Activated CD8-positive, alpha-beta memory T cell treated with anti-CD3 and anti-CD28 coated beads, Interleukin-2, amount 50 U/mL, for 4 hours (primary cell): ENCODE measurements around the gene PLCB1.
"Not testable (repeated sequence)": the region's sequence is repeated elsewhere in the genome, so short reads cannot be mapped to it uniquely, and the experiment has no call there.

Source experiments
- DNase-seq: peaks from one replicate; pipeline ENCODE4 v3.0.0-alpha.2; 2020

Gene PLCB1

GRCh38 chr20:8414586-8415274, 282.7 kb downstream of the PLCB1 start:
- DNase-seq, result no peak

DNA sequence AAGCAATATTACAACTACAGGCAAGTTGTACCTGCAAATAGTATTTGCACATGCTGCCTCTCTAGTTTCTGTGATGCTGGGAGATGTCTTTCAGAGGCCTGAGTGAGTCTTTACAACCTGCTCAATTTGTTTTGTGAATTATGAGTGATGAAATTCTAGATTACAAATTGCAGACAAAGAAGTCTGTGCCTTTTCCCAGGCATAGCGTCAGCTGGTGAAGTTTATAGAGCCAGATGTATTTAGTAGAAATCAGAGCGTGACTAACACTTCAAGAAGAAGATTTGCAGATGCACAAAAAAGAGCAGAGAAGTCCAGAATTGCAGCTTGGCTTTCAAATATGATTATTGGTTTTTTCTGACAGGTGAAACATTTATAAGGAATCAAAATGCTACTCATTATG, 289.9 kb downstream of the PLCB1 start:
- no peak for DNase-seq

GRCh38 chr20:8423482-8423881, 291.4 kb downstream of the PLCB1 start:
- DNase-seq, result no peak

- DNase-seq, result no peak
Observed at GRCh38 chr20:8424010-8424409, 291.9 kb downstream of the PLCB1 start.

DNA sequence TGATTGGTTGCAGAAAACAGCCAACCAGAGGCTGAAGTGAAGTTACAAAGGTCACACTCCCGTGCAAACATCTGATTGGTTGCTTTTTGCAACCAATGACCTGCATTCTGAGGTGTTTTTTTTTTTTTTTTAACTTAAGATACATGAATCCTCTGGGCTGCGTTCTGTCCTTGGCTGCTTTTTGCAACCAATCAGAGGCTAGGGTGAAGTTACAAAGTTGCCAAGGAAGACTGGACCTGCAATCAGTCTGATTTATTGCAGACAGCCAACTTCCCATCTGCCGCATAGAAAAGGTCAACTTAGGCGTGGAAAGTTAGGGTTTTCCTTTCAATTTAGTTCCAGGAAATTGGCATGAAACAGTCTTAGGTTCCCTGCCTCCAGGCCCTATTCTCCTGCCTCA, 292.9 kb downstream of the PLCB1 start:
- DNase-seq, result no peak

GRCh38 chr20:8425802-8426201, 293.7 kb downstream of the PLCB1 start:
- no peak for DNase-seq

GRCh38 chr20:8427419-8428040, 295.5 kb downstream of the PLCB1 start:
- no peak for DNase-seq

DNA sequence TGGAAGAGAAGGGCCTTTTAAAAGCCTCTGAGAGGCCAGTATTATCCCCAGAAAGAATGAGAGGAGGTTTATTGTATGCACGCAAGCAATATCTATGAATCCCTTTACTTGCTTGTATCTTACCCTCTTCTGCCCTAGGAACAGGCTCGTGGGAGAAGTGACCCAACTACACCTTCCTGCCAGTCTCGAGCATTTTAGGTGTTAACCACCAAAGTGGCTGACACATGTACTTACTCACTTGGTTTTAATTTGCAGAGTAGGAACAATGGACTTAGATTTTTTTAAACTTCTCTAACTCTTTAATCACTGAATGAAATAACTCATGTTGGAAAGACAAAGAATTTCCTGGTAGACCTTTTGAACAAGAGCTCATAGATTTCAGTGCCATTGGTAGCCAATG, 296.9 kb downstream of the PLCB1 start:
- no peak for DNase-seq

DNA sequence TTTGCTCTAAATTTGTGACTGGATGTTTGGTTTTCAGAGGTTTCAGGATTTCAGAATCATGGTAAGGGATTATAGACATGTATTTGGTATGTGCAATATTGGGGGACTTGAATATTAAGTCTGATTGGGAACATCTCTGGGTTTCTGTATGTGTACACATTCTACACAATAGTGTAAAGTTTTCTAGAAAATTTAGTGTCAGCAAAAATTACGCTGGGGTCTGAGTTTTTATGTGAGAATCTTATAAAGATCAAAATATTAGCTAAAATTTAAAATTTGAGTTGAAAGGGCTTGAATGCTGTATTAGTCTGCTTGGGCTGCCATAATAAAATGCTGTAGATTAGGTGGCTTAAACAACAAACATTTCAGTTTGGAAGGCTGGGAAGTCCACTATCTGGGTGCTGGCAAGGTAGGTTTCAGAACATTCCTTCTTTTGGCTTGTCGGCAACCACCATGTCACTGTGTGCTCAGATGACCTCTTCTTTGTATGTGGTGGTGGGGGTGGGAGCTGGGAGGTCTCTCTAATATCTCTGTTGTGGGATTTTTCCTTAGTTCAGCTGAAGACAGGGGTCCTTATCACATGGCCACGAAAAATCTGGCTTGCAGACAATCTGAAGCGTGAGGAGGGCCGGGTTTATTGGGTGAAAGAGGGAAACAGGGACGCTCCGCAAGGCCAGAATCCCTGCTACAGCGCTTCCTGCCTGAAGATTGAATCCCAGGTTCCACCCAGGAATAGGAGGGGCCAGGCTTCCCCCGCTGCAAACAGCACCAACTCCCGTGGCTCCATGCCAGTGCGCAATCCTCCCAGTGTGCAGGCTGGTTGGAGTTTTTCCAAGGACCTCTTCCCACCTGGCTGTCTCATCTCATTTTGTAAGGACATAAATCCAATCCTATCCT, 299.7 kb downstream of the PLCB1 start:
- DNase-seq, result no peak

- DNase-seq, result no peak
Observed at GRCh38 chr20:8432435-8433148, 300.5 kb downstream of the PLCB1 start.

- no peak for DNase-seq
Observed at GRCh38 chr20:8433291-8433690, 301.2 kb downstream of the PLCB1 start.

GRCh38 chr20:8434326-8434876, 302.3 kb downstream of the PLCB1 start:
- DNase-seq, result no peak

- DNase-seq, result no peak
Observed at GRCh38 chr20:8435285-8436035, 303.4 kb downstream of the PLCB1 start.

- not testable (repeated sequence) for DNase-seq
Observed at GRCh38 chr20:8436938-8437337, 304.9 kb downstream of the PLCB1 start.

DNA sequence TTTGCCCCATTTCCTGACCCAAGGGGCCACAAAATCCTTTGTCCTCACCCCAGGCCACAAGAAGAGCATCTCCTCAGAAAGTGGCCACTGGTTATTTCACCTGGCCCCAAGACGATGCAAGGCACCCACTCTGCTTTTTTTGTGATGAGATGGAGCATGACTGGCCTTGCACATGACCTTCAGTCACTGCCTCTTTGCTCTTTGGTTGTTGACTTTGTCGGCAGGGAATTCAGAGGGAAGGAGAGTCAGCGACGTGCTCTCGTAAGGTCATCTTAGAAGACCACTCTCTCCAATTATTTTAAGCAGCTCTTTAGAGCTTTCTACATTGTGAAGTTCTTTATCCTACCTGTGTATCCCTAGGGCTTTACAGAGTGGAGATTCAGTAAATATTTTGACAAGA, 306.7 kb downstream of the PLCB1 start:
- DNase-seq, result no peak

- no peak for DNase-seq
Observed at GRCh38 chr20:8443464-8444072, 311.5 kb downstream of the PLCB1 start.

GRCh38 chr20:8447262-8448120, 315.4 kb downstream of the PLCB1 start:
- no peak for DNase-seq

GRCh38 chr20:8449123-8449522, 317.1 kb downstream of the PLCB1 start:
- no peak for DNase-seq

DNA sequence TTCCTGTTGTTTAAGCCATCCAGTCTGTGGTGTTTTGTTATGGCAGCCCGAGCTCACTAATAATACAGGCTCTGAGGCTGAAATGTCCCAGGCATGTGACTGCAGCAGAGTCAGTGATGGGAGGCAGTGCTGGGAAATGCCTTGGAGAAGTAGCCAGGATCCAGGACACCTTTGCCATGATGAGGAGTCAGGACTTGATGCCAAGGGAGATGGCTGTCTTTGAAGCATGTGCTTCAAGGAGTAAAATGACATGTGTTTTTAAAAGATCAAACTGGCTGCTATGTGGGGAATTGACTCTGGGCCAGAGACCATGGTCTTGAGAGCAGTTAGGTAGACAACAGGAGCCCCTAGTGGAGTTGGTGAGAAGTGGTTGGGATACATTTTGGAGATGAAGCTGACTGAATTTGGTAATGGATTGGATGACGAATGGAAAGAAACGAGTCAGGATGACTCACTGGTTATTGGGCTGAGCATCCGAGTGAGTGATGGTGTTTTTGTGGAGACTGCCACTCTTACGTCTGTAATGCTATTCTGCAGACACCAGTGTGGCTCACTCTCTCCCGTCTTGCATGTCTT, 322.2 kb downstream of the PLCB1 start:
- DNase-seq, result no peak

GRCh38 chr20:8456765-8457164, 324.7 kb downstream of the PLCB1 start:
- no peak for DNase-seq
